GM06990 (cell line): ENCODE results near the gene TMEM244.

Experiments used
- DNase-seq: peaks from one replicate; pipeline ENCODE4 v3.0.0-alpha.2; 2011; ENCODE audit not compliant: insufficient read length; ENCODE audit errors: extremely low read depth
- H3K27me3 ChIP-seq: replicated peaks from 2 replicates; pipeline ENCODE4 v1.6.0; 2011; ENCODE audit warnings: low read length; ENCODE audit not compliant: control insufficient read depth, insufficient read depth
- H3K36me3 ChIP-seq: 2 replicates; pipeline ENCODE4 v1.5.1; 2011; ENCODE audit warnings: low read length; ENCODE audit not compliant: control insufficient read depth, insufficient read depth
- H3K4me3 ChIP-seq: replicated peaks from 2 replicates; pipeline ENCODE4 v1.5.1; 2011; ENCODE audit warnings: low read depth, mild to moderate bottlenecking, control low read depth, low read length
- TF ChIP-seq, protein P1 (sequence below): IDR thresholded peaks from 2 replicates; pipeline ENCODE4 v1.5.1; 2011; ENCODE audit warnings: low read length, control low read depth, mild to moderate bottlenecking, inconsistent platforms; ENCODE audit not compliant: insufficient read depth, poor library complexity, severe bottlenecking

TMEM244 gene, protein sequence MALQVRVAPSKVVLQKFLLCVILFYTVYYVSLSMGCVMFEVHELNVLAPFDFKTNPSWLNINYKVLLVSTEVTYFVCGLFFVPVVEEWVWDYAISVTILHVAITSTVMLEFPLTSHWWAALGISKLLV

DNA sequence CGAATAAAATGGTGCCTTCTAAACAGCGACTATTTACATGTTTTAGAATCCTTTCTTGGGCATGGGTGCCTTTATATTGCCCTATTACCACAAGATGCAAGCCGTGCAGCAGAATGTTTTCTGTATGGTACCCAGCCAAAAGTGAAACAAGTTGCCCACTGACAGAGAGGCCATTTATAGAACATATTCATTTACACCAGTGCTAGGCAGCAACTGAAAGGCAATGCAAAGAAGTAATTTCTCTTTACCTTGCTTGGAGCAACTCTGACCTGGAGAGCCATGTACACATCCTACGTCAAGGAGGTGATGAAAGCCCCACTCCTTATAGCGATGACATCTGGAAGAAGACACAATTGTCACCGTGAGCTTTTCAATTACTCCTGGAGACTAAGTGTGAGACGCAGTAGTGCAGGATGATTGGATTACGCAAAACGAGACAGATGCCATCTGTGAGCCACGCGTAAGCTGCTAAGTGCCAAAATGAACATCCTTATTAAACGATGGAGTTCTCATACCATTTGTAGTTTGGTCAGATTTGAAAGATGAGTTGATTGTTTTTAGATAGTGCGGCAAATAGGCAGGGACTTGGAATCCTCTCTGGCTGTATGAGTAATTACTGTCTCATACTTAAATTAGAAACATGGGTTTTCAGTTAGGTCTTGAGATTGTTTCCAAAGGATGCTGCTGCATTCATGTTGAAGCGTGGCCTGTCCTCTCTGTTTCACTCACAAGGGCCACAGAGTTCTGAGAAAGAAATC lies at the start of gene TMEM244:
Gene TMEM244, minus strand, starts transcription at position 408 of the 758 bp plus-strand sequence. Its CDS starts 127 bp downstream, at position 281.
- H3K36me3 ChIP-seq = no peaks in the 10 kb centered on the region
- H3K4me3 ChIP-seq = peak within 1 kb of the TSS; percentile 28
- no peak for DNase-seq
- TF ChIP-seq, protein P1, sequence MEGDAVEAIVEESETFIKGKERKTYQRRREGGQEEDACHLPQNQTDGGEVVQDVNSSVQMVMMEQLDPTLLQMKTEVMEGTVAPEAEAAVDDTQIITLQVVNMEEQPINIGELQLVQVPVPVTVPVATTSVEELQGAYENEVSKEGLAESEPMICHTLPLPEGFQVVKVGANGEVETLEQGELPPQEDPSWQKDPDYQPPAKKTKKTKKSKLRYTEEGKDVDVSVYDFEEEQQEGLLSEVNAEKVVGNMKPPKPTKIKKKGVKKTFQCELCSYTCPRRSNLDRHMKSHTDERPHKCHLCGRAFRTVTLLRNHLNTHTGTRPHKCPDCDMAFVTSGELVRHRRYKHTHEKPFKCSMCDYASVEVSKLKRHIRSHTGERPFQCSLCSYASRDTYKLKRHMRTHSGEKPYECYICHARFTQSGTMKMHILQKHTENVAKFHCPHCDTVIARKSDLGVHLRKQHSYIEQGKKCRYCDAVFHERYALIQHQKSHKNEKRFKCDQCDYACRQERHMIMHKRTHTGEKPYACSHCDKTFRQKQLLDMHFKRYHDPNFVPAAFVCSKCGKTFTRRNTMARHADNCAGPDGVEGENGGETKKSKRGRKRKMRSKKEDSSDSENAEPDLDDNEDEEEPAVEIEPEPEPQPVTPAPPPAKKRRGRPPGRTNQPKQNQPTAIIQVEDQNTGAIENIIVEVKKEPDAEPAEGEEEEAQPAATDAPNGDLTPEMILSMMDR = no peak
- no peaks in the 10 kb centered on the region for H3K27me3 ChIP-seq

GRCh38 chr6:129908858-129909257 lies 47.7 kb upstream of the TMEM244 start:
- H3K27me3 ChIP-seq = no peaks in the 10 kb centered on the region
- H3K4me3 ChIP-seq = no peak overlapping the region
- TF ChIP-seq, protein P1 = no peak
- H3K36me3 ChIP-seq = no peaks in the 10 kb centered on the region
- DNase-seq = no peak

GRCh38 chr6:129908356-129908755 lies 47.2 kb upstream of the TMEM244 start:
- no peak for DNase-seq
- Histone ChIP-seq H3K4me3 (no peak overlapping the region), H3K27me3 (no peaks in the 10 kb centered on the region), H3K36me3 (no peaks in the 10 kb centered on the region)
- TF ChIP-seq, protein P1 = no peak

DNA sequence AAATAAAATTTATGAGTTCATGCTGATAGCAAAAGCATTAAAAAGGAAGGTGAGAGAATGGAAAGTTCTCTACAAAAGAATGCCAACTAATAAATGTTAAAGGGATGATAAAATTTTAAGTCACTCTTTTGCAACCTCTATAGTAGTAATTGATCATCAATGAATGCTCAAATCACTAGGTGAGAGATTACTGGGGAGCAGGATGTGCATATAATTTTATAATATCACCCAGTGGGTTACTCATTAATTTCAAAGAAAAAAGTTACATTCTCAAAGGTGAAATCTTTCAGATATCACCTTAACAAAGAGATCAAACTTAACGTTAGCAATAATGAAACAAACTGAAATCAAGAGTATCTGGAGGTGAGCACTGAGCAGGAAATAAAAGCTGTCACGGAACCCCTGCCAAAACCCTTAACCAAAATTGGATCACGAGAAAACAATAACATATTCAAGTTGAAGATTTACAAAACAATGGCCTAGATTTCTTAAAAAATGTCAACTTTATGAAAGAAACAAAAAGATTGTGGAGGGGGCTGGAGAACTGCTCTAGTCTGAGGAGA lies 45.5 kb upstream of the TMEM244 start:
- H3K36me3 ChIP-seq = no peaks in the 10 kb centered on the region
- no peaks in the 10 kb centered on the region for H3K27me3 ChIP-seq
- TF ChIP-seq, protein P1 = no peak
- no peak for DNase-seq
- no peak overlapping the region for H3K4me3 ChIP-seq

DNA sequence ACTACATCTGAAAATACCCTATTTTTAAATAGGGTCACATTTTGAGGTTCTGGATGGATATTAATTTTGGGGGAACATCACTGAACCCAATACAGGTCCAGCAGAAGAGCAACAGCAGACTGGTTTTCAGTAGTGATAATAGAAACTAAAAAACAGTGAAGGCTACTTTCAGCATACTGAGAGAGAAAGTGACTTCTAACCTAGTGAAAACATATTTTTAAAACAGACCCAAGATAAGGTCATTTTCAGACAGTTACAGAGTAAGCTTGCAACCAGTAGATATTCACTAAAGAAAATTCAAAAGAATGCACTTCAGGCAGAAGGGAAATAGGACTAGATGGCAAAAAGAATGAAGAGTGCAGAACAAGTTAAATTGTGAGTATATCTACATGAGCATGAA lies 42.0 kb upstream of the TMEM244 start:
- Histone ChIP-seq H3K27me3 (no peaks in the 10 kb centered on the region), H3K36me3 (no peaks in the 10 kb centered on the region), H3K4me3 (no peak overlapping the region)
- DNase-seq = no peak
- TF ChIP-seq, protein P1 = no peak
